Stomach smooth muscle (tissue), 2 donors: ENCODE results near the gene ZNF609.

Experiments used
- H3K27ac ChIP-seq: one replicate; pipeline ENCODE4 v1.7.0; 2013; ENCODE audit warnings: mild to moderate bottlenecking, low read length, inconsistent platforms
- H3K27me3 ChIP-seq, 2 donors: one replicate each; pipeline ENCODE4 v1.7.0; 2013; ENCODE audit warnings: low read length in 2 of 2; ENCODE audit not compliant: insufficient read depth in 2 of 2, control insufficient read depth in 1 of 2
- H3K36me3 ChIP-seq, 2 donors: one replicate each; pipeline ENCODE4 v1.7.0; 2013; ENCODE audit warnings: low read length in 2 of 2; ENCODE audit not compliant: control insufficient read depth in 2 of 2, insufficient read depth in 2 of 2
- H3K4me1 ChIP-seq: one replicate; pipeline ENCODE4 v1.7.0; 2013; ENCODE audit warnings: low read length; ENCODE audit not compliant: control insufficient read depth, insufficient read depth
- H3K4me3 ChIP-seq, 2 donors: one replicate each; pipeline ENCODE4 v1.7.0; 2013; ENCODE audit warnings: low read length in 2 of 2
- H3K9ac ChIP-seq, 2 donors: one replicate each; pipeline ENCODE4 v1.7.0; 2013; ENCODE audit warnings: low read length in 2 of 2, mild to moderate bottlenecking in 1 of 2
- H3K9me3 ChIP-seq, 2 donors: one replicate each; pipeline ENCODE4 v1.7.0; 2013; ENCODE audit warnings: low read length in 2 of 2; ENCODE audit not compliant: control insufficient read depth in 2 of 2
- donor health status: healthy.
- donor health status: Pancreatic carcinoma.

Gene ZNF609

DNA sequence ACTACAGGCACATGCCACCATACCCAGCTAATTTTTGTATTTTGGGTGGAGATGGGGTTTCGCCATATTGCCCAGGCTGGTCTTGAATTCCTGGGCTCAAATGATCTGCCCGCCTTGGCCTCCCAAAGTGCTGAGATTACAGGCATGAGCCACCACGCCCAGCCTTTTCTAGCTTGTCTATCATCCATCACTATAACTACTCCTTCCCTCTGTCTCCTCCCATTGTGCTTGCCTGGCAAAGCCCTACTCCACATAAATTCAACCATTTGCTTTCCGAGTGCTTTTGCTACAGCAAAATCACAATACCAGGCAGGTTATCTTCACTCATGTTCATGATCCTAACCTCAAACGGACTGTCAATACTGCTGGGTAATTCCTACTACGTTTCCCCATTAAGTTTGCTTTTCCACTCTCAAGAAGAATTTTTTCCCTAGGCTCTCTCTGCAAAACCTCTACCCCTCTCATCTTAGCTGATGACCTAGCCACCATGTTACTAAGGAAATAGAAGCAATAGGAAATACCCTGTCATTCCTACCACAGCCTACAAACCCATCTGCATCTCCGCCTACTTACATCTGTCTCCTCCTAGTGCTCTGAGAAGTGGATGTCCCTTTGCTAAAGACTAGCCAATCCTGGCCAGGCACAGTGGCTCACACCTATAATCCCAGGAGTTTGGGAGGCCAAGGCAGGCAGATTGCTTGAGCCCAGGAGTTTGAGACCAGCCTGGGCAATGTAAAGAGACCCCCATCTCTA is 250.5 kb downstream of the ZNF609 start:
- H3K9ac ChIP-seq: no peak overlapping the region
- H3K27ac ChIP-seq: no peak overlapping the region
- peaks cover 18% of the 10 kb centered on the region in 2 donors for H3K36me3 ChIP-seq
- no peaks in the 10 kb centered on the region for H3K9me3 ChIP-seq
- H3K4me3 ChIP-seq: no peak overlapping the region
- H3K27me3 ChIP-seq: no peaks in the 10 kb centered on the region
- H3K4me1 ChIP-seq: no peaks in the 10 kb centered on the region

DNA sequence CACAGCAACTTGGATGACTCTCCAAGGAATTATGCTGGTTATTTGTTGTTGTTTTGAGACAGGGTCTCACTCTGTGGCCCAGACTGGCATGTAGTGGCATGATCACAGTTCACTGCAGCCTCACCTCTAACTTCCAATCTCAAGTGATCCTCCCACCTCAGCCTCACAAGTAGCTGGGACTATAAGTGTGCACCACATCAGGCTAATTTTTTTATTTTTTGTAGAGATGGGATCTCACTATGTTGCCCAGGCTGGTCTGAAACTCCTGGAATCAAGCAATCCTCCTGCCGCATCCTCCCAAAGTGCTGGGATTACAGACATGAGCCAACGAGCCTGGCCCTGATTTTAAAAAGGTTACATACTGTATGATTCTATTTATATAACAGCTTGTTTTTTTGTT is 252.0 kb downstream of the ZNF609 start:
- H3K27ac ChIP-seq: no peak overlapping the region
- no peak overlapping the region for H3K9ac ChIP-seq
- no peaks in the 10 kb centered on the region for H3K9me3 ChIP-seq
- H3K27me3 ChIP-seq: no peaks in the 10 kb centered on the region
- peaks cover 18 to 27% of the 10 kb centered on the region in 2 donors for H3K36me3 ChIP-seq
- no peak overlapping the region for H3K4me3 ChIP-seq
- no peaks in the 10 kb centered on the region for H3K4me1 ChIP-seq

DNA sequence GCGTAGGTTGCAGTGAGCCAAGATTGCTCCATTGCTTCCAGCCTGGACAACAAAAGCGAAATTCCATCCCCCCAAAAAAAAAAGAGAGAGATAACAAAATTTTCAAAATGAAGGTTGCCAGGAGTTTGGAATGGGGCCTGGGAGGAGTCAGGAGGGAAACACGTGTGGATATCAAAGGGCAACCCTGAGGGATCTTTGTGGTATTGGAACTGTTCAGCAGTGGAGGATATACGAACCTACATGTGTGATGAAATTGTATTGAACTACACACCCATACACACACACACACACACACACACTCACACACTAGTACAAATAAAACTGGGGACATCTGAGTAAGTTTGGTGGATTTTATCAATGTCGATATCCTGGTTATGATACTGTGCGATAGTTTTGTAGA is 253.2 kb downstream of the ZNF609 start:
- peaks cover 18 to 29% of the 10 kb centered on the region in 2 donors for H3K36me3 ChIP-seq
- H3K4me1 ChIP-seq: peaks cover 6% of the 10 kb centered on the region
- no peak overlapping the region for H3K27ac ChIP-seq
- no peaks in the 10 kb centered on the region for H3K27me3 ChIP-seq
- H3K9ac ChIP-seq: no peak overlapping the region
- H3K4me3 ChIP-seq: no peak overlapping the region
- no peaks in the 10 kb centered on the region for H3K9me3 ChIP-seq

DNA sequence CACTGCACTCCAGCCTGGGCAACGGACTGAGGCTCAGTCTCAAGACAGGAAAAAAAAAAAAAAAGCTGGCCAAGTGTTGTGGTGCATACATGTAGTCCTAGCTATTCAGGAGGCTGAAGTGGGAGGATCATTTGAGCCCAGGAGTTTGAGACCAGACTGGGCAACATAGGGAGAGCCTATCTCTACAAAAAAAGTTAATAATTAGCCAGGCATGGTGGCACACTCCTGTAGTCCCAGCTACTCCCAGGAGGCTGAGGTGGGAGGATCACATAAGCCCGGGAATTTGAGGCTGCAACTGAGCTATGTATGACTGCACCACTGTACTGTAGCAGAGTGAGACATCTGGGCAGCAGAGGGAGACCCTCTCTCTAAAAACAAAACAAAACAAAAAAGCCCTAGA is 256.1 kb downstream of the ZNF609 start:
- Histone ChIP-seq H3K4me1 (peaks cover 9% of the 10 kb centered on the region), H3K4me3 (no peak overlapping the region), H3K9ac (no peak overlapping the region), H3K36me3 (peaks cover 16 to 25% of the 10 kb centered on the region in 2 donors), H3K27me3 (no peaks in the 10 kb centered on the region), H3K9me3 (no peaks in the 10 kb centered on the region), H3K27ac (no peak overlapping the region)

DNA sequence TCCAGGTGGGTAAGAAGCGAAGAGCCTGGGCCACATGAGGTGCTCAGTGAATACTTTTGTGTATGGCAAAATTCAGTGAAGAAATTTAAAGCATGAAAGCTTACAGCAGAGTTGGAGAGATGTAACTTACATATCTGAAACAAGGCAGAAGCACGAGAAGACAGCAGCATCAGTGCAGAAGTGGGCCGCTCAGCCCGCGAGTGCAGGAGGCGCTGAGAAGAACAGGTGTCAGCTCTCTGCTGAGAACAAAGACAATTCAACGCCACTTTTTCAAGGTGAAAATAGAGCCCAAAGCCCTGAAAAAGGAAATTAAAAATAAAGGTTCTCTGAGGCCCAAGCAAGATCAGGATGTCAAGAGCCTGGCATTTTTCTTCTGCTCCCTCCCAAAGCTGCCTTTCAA is 256.8 kb downstream of the ZNF609 start:
- peaks cover 16 to 24% of the 10 kb centered on the region in 2 donors for H3K36me3 ChIP-seq
- H3K9ac ChIP-seq: no peak overlapping the region
- H3K27me3 ChIP-seq: no peaks in the 10 kb centered on the region
- no peak overlapping the region for H3K27ac ChIP-seq
- H3K4me3 ChIP-seq: no peak overlapping the region
- no peaks in the 10 kb centered on the region for H3K9me3 ChIP-seq
- H3K4me1 ChIP-seq: peaks cover 9% of the 10 kb centered on the region

DNA sequence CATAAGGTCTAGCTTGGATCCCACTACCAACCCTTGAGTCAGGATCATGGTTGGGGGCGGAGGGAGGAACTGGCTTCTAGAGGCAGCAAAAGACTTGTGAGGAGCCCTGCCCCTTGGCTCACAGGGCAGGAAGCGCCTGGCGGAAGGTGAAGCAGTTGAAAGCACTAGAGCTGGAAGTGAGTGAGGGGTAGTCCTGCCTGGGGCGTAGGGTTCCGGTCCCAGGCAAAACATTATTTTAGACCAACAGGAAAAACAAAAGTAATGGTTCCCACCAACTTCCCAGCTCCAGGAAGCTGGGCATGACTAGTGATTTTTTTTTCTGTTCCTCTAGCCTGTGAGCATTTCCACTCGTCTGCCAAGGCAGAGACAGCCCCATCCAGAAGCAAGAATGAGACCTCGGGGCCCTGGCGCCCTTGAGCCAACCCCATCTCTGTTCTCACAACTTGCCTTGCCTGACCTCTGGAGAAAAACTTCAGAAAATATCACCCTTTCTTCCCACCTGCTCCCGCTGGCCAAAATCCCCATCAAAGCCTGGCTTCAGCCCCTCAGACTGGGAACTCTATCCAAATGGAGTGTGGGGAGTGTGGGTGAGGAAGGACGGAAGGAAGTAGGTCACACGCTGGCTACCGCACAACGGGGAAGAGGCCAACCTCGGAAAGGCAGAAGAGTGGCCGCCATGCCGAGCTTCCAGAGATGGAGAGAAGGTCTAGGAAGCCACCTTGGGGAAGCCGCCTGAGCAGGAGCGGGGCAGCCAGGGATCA is 257.5 kb downstream of the ZNF609 start:
- Histone ChIP-seq H3K27me3 (no peaks in the 10 kb centered on the region), H3K36me3 (peaks cover 16 to 20% of the 10 kb centered on the region in 2 donors), H3K9ac (no peak overlapping the region), H3K9me3 (no peaks in the 10 kb centered on the region), H3K27ac (peak overlapping the region; percentile 49), H3K4me3 (peak overlapping the region in 1 of 2 donors; percentile 40), H3K4me1 (peaks cover 9% of the 10 kb centered on the region)

DNA sequence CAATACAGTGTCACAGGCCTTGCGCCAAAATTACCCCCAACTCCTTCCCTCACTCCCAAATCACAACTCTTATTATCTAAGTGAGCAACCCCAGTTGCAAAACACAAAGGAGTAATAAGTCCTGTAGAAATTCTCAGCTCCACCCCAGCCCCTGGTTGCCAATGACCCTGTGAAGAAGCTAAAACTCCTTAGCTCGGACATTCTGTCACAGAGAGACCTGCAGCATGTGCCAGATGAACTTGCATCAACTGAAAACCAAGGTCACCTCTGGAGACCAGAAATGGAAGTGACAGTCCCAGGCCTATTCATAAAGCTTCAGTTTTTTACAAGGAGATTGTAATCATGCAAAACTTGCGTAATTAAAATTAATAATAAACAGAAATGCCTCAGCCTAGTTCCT is 259.8 kb downstream of the ZNF609 start:
- no peaks in the 10 kb centered on the region for H3K9me3 ChIP-seq
- H3K27ac ChIP-seq: no peak overlapping the region
- no peak overlapping the region for H3K9ac ChIP-seq
- no peaks in the 10 kb centered on the region for H3K27me3 ChIP-seq
- H3K4me3 ChIP-seq: no peak overlapping the region
- H3K4me1 ChIP-seq: peaks cover 9% of the 10 kb centered on the region
- peaks cover 9 to 16% of the 10 kb centered on the region in 2 donors for H3K36me3 ChIP-seq

DNA sequence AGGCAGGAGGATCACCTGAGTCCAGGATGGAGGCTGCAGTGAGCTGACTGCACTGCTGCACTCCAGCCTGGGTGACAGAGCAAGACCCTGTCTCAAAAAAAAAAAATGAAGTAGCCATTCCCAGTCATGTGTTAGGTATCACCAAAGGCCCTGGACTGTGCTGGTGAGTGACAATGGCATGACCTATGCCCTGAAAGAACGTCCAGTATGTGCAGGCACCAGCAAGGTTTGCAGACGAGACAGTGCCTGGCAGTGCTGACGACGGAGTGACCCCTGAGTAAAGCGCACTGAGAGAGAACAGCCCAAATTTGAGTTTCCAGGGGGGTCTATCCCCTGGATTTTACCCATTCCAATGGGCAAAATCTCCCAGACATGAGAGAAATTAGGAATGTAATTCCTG is 269.8 kb downstream of the ZNF609 start:
- H3K9me3 ChIP-seq: no peaks in the 10 kb centered on the region
- H3K9ac ChIP-seq: no peak overlapping the region
- no peaks in the 10 kb centered on the region for H3K27me3 ChIP-seq

DNA sequence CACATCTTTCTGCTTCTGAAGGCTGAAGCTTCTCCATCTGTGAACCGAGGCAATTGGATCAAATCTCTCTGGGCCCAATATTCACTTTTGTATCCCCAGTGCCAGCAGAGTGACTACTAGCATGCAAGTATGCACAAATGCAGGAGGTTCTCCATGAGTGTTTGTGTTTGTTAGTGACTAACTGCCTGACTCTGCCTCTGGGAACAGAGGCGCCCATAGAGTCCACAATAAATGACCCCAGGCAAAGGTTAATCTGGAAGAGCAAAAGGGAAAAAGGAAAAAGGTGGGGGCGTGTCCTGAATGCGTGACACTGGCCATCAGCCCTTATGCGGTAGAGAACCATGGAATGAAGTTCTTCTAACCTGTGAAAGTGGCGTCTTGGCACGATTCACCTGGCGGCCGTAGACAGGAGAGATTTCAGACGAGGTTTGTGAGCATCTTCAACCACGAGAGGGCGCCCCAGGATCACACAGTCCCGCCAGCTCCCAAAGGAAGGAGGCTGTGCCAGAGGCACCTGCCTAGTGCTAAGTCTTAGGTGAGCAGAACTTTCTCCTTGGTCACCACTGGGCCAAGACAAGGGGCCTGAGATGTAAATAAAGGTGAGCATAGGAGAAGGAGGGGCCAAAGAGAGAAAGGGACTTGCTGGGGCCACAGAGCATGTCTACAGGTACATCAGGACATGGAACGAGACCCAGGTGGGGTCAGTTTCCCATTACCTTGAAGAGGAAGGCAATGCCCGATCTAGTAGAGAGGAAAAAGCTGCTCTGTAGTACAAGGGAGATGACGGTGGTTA is 270.8 kb downstream of the ZNF609 start:
- no peak overlapping the region for H3K4me3 ChIP-seq
- peaks cover 11% of the 10 kb centered on the region for H3K4me1 ChIP-seq
- no peaks in the 10 kb centered on the region for H3K9me3 ChIP-seq
- peaks cover 19 to 21% of the 10 kb centered on the region in 2 donors for H3K36me3 ChIP-seq
- H3K27ac ChIP-seq: peak overlapping the region; percentile 58
- H3K27me3 ChIP-seq: no peaks in the 10 kb centered on the region
- no peak overlapping the region for H3K9ac ChIP-seq

More for the DNA sequence above, 269.8 kb downstream of the ZNF609 start:
- peaks cover 9% of the 10 kb centered on the region for H3K4me1 ChIP-seq
- H3K4me3 ChIP-seq: no peak overlapping the region
- no peak overlapping the region for H3K27ac ChIP-seq
- H3K36me3 ChIP-seq: peaks cover 14 to 19% of the 10 kb centered on the region in 2 donors

DNA sequence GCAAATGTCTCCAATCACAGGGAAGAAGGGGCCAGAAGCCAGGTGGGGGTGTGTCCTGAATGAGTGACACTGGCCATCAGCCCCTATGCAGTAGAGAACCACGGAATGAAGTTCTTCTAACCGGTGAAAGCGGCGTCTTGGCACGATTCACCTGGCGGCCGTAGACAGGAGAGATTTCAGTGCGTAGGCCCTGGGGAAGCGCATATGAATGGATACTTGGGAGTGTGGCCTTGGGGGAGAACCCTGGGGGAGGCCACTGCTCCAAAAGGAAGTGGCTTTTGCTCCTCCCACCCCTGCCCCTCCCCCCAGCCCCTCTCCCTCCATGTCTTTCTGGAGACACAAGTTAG is 271.4 kb downstream of the ZNF609 start:
- H3K4me1 ChIP-seq: peaks cover 14% of the 10 kb centered on the region
- no peaks in the 10 kb centered on the region for H3K9me3 ChIP-seq
- H3K27me3 ChIP-seq: no peaks in the 10 kb centered on the region
- H3K36me3 ChIP-seq: peaks cover 19 to 21% of the 10 kb centered on the region in 2 donors
- no peak overlapping the region for H3K9ac ChIP-seq
- H3K4me3 ChIP-seq: no peak overlapping the region
- peak overlapping the region; percentile 58 for H3K27ac ChIP-seq
